Activated CD8-positive, alpha-beta memory T cell treated with anti-CD3 and anti-CD28 coated beads, Interleukin-2, amount 10 ng/mL, durations not matched to agents 7 days and 5 days (primary cell): Measurements from ENCODE around the gene ANKS1A. TPM values are rescaled to one million over a fixed set of nuclear protein-coding genes. Genes with fewer than 3 reads are reported as not detected.

Source experiments
- ATAC-seq: fragments of 150-1000 bp; cut with Tn5 transposase; one replicate; pipeline ENCODE4 v1.10.0; 2021; ENCODE audit warnings: moderate library complexity
- CTCF ChIA-PET: fragments of 350-600 bp; sonication (Branson Sonifier 250); formaldehyde crosslinking; loops from one replicate; lab custom pipeline; 2021; ENCODE audit warnings: antibody characterized with exemption; lab: Charles Lee
- DNase-seq: peaks from one replicate; pipeline ENCODE4 v3.0.0-alpha.2; 2020
- H3K27ac Mint-ChIP-seq: one replicate; pipeline ENCODE4 v1.8.0; 2021; ENCODE audit warnings: mild to moderate bottlenecking, mixed read lengths
- H3K27me3 Mint-ChIP-seq: one replicate; pipeline ENCODE4 v1.8.0; 2021; ENCODE audit warnings: mixed read lengths
- H3K36me3 Mint-ChIP-seq: one replicate; pipeline ENCODE4 v1.8.0; 2021; ENCODE audit warnings: mild to moderate bottlenecking, mixed read lengths
- H3K4me1 Mint-ChIP-seq: one replicate; pipeline ENCODE4 v1.8.0; 2021; ENCODE audit warnings: mixed read lengths
- H3K4me3 Mint-ChIP-seq: one replicate; pipeline ENCODE4 v1.8.0; 2021; ENCODE audit warnings: mild to moderate bottlenecking, moderate library complexity, mixed read lengths
- H3K9me3 Mint-ChIP-seq: one replicate; pipeline ENCODE4 v1.8.0; 2022; ENCODE audit warnings: low read depth, mixed read lengths
- total RNA-seq, 2 experiments: library from RNA; stranded (reverse); gene quantifications; one replicate each; pipeline ENCODE4 v1.2.3, GENCODE V29; 2021

The ANKS1A gene
- total RNA-seq, 2 experiments from 2014 or later = 8.3 to 9.6 TPM

DNA sequence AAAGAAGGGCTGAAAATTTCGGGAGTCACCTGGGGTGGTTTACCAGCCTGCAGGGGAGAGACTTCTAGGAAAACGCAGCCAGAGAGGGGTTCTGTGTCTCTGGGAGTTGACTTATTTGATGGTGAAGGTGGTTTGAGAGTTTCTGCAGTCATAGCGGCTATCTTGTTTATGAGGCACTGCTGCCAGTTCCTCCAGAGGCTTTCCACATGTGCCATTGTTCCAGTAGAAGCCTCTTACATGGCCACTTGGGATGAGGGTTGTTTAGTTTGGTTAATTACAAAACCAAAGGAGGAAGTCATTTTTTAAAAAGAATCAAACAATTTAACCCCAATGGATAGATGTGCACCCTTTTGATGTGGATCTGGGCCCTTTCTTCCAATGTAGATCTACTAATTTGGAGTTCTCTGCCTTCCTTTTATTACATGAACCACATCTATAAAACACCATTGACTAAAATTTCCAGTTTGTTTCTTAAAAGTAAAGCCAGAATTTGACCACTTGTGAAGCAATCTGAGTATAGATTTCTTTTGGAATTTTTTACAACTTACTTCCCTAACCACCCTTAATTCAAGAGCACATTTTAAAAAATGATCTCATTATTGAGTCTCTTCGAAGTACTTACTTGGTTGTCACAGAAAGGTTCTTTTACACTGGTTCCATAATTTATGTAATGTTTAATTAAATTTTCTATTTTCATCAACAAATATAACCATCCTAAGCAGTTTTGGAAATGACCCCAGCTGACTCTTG is 154.5 kb downstream of the ANKS1A start:
- no peaks in the 10 kb centered on the region for H3K36me3 Mint-ChIP-seq
- H3K27me3 Mint-ChIP-seq = no peaks in the 10 kb centered on the region
- DNase-seq (no peak), ATAC-seq (no peak)
- no peak overlapping the region for H3K27ac Mint-ChIP-seq
- no peaks in the 10 kb centered on the region for H3K9me3 Mint-ChIP-seq
- H3K4me3 Mint-ChIP-seq = no peak overlapping the region
- CTCF ChIA-PET = no interaction called here
- peaks cover 10% of the 10 kb centered on the region for H3K4me1 Mint-ChIP-seq

DNA sequence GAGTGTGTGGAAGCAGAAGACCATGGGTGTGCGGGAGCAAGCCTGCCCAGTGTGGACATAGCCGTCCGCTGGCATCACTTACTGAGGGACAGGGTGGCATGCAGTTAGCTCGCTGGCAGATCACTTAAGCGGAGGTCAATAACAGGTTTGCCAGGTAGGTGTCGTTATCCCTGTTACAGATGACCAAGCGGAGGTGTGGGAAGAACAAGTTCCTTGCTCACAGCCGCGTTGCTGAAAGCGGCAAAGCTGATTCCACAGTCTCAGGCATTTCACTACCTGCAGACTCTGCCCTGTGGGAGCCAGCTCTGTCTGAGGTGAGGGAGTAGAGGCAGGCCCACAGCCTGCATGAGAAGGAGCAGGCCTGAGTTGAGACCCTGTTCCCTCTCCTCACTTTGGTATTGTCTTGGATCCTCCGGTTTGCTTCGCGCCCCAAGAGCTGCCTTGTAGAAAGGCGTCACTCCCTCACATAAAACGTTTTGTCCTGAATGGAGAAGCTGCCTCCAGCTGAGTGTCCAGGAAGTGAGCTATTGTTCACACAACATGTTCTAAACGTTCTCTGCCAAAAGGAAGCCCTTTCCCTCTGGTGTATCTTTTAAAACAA is 155.2 kb downstream of the ANKS1A start:
- DNase-seq (no peak), ATAC-seq (no peak)
- Mint-ChIP-seq H3K27ac (no peak overlapping the region), H3K36me3 (no peaks in the 10 kb centered on the region), H3K4me1 (peaks cover 10% of the 10 kb centered on the region), H3K4me3 (no peak overlapping the region), H3K9me3 (no peaks in the 10 kb centered on the region), H3K27me3 (no peaks in the 10 kb centered on the region)
- CTCF ChIA-PET = no interaction called here

DNA sequence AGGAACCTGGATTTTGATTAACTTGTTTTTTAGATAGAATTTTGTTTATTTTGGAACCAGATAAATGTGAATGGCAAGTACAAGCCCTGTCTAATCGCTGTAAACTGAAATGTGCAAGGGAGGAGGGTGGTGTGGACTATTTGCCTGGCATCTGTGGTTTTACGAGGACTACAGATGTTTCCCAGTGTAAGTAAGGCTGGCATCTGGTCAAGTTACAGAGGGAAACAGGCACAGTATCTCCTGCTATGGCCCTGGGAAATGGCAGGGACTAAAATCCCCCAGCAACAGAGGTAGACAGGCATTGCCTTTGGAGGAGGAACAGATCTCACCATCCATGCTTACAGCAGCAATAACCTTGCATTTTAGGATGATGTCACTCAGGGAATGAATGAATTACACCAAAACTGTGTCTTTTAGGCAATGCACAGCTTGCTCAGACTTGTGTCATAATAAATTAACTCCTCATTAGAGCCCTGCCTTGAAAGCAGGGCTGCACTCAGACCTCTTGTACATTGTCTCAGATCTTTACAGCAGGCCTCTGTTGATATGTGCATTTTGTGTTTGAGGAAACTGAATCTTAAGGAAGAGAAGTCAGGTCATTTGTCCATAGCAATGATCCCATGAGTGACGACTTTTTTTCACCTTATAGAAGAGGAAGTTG is 155.8 kb downstream of the ANKS1A start:
- CTCF ChIA-PET = interaction anchor here (0.8 kb wide), 1 partner anchor 58 kb away, joined by 3 read pairs; no protein-coding TSS in a partner anchor

DNA sequence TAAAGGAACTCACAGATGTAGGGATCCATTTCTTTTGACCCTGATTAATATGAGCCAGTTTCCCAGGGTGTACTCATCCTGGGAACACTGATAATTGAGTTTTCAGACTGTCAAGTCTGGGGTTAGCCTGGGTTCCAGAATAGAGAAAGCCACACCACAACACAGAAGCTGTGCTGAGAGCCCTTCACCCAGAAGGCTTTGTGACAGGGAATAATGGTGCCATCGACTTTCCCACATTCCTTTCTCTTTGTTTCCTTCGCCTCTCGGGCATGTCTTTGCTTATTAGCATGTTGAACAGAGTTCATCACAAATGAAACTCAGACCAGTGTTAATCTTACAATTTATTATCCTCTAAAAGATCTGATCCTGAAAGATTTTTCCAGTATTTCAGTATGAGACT is 157.0 kb downstream of the ANKS1A start:
- H3K4me3 Mint-ChIP-seq = no peak overlapping the region
- H3K27me3 Mint-ChIP-seq = no peaks in the 10 kb centered on the region
- CTCF ChIA-PET = no interaction called here
- peaks cover 10% of the 10 kb centered on the region for H3K4me1 Mint-ChIP-seq
- no peak overlapping the region for H3K27ac Mint-ChIP-seq
- ATAC-seq (no peak), DNase-seq (no peak)
- H3K36me3 Mint-ChIP-seq = no peaks in the 10 kb centered on the region
- H3K9me3 Mint-ChIP-seq = no peaks in the 10 kb centered on the region

More for the DNA sequence above, 155.8 kb downstream of the ANKS1A start:
- ATAC-seq (no peak), DNase-seq (no peak)
- H3K4me1 Mint-ChIP-seq = peaks cover 10% of the 10 kb centered on the region
- no peaks in the 10 kb centered on the region for H3K36me3 Mint-ChIP-seq
- no peaks in the 10 kb centered on the region for H3K9me3 Mint-ChIP-seq
- no peaks in the 10 kb centered on the region for H3K27me3 Mint-ChIP-seq
- no peak overlapping the region for H3K27ac Mint-ChIP-seq
- H3K4me3 Mint-ChIP-seq = no peak overlapping the region

DNA sequence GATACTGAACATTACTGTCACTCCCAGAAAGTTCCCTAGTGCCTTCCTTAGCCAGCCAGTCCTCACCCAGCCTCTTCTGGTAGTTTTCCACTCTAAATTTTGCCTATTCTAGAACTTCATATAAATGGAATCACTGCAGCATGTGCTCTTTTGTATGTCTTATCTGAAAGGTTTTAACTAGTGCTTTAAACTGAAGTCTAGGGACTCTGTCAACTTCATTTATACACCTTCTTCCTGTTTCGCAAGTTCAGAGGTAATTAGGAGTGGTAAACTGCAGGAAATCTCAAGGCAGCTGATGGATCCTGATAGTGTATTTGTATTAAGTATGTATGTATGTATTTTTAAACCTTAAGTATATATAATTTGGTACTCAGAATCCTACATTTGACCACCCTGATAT is 157.8 kb downstream of the ANKS1A start:
- no peaks in the 10 kb centered on the region for H3K36me3 Mint-ChIP-seq
- H3K4me1 Mint-ChIP-seq = peaks cover 10% of the 10 kb centered on the region
- DNase-seq = no peak
- H3K4me3 Mint-ChIP-seq = no peak overlapping the region
- no peaks in the 10 kb centered on the region for H3K9me3 Mint-ChIP-seq
- no peaks in the 10 kb centered on the region for H3K27me3 Mint-ChIP-seq
- ATAC-seq = no peak
- CTCF ChIA-PET = no interaction called here
- H3K27ac Mint-ChIP-seq = no peak overlapping the region

DNA sequence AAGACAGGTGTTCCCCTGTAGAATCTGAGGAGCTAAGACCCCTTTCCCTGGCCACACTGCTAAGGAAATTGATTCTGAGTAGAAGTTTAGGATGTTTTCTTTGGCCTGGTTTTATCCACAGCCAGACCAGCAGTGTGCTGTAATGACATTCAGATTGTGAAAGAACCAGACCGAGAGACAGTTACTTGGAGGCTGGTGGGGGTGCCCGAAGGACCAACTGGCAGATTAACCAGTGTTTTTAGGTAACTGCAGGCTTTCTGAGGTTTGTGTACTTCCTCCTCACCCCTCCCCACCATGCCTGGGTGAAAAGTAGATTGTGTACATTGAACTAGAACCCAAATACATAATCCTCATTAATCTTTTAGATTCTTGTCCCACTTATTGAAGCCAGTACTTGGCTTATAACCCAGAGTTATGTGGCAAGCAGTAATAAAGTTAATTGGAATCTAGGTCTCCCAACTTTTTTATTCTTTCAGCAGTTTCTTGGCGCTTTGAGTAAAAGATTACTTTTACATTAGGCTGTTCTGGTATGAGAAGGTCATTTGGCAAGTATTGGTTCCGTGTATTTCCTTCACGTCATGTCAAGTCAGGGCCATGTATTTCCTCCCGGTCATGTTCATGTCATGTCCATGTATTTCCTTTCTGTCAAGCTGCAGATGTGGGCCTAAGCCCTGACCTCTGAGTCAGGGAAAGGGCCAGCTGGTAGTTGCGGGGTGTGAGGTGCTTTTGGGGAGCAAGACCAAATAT is 158.4 kb downstream of the ANKS1A start:
- ATAC-seq = no peak
- DNase-seq = no peak
- Mint-ChIP-seq H3K4me1 (peaks cover 10% of the 10 kb centered on the region), H3K27ac (no peak overlapping the region), H3K27me3 (no peaks in the 10 kb centered on the region), H3K4me3 (no peak overlapping the region), H3K9me3 (no peaks in the 10 kb centered on the region), H3K36me3 (no peaks in the 10 kb centered on the region)
- CTCF ChIA-PET = no interaction called here

DNA sequence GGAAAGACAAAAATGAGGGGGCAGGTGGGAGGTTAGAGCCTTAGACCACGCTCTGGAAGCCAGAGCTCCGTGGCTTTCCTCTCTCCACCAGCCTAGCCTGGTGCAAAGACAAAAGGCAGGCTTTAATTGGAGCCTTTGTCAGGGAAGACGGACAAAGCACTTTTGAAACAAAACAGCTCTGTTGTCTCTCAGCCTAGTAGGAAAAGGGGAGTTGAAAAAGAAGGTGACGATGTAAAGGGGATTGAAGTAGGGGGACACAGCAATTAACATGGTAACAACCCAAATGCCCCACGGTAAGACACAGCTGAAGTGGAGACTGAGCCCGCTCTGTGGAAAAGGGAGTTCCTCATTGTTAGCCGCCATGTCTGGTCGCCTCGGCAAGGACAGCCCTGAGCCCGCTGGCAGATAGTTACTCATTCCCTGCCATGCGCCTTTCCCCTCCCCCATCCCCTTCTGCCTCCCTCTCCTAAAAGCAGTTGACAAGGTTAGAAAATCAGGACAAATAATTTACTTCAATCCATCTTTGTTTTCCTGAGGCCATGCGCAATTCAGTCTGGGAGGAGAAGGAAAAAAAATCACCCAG is 159.1 kb downstream of the ANKS1A start:
- H3K27ac Mint-ChIP-seq = no peak overlapping the region
- no peak for ATAC-seq
- no peak for DNase-seq
- H3K27me3 Mint-ChIP-seq = no peaks in the 10 kb centered on the region
- CTCF ChIA-PET = interaction anchor here (0.5 kb wide), 1 partner anchor 553 kb away, joined by 3 read pairs; no protein-coding TSS in a partner anchor
- H3K9me3 Mint-ChIP-seq = no peaks in the 10 kb centered on the region
- no peaks in the 10 kb centered on the region for H3K36me3 Mint-ChIP-seq
- H3K4me1 Mint-ChIP-seq = peaks cover 10% of the 10 kb centered on the region
- no peak overlapping the region for H3K4me3 Mint-ChIP-seq

DNA sequence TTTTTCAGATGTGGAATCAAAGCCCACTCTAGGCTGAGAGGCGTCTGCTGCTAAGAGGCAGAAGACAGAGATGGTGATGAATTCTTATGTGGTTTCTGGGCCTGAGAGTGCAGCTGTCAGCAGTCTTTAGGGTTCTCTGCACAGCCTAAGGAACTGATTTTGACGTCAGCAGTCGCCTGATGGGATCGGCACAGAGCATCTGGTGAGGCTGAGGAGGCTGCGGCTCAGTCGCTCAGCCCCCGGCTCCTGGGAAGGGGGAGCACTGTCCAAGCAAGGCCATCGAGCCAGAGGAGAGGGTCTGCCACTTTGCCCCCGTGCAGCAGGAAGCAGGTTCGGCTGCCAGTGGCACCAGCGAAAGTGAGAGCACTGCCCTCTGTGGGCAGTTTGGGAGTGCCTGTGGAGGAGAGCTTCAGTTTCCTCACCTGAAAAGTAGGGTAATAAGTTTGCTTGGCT is 159.6 kb downstream of the ANKS1A start:
- Mint-ChIP-seq H3K4me3 (no peak overlapping the region), H3K9me3 (no peaks in the 10 kb centered on the region), H3K27me3 (no peaks in the 10 kb centered on the region), H3K36me3 (no peaks in the 10 kb centered on the region), H3K4me1 (peaks cover 10% of the 10 kb centered on the region), H3K27ac (no peak overlapping the region)
- CTCF ChIA-PET = no interaction called here
- DNase-seq (no peak), ATAC-seq (peak; percentile 23)

DNA sequence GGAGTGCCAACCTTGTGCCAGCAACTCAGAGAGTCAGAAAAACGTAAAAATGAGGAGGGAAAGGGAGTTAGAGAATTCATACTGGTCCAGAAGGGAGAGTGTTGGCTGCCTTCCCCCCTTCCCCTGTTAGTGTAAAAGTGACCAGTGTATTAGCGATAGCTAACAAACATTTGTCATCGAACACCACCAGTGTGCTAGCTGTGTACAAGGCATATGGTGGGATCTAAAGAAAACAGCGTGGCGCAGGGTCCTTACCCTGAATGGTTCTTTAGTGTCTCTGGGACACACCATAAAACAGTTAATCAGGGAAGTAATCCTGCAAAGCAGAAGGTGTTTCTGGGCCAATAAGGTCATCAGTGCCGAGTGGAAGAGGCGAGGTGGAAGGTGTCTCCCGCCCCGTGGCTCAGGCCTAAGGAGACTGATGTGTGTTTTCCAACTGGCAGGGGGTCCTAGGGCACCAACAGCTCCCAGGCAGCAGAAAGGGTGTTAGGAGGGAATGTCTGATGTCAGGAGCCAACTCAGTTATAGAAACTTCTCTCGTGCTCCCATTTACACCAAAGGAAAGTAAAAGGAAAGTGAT is 160.2 kb downstream of the ANKS1A start:
- no peaks in the 10 kb centered on the region for H3K27me3 Mint-ChIP-seq
- no peaks in the 10 kb centered on the region for H3K36me3 Mint-ChIP-seq

DNA sequence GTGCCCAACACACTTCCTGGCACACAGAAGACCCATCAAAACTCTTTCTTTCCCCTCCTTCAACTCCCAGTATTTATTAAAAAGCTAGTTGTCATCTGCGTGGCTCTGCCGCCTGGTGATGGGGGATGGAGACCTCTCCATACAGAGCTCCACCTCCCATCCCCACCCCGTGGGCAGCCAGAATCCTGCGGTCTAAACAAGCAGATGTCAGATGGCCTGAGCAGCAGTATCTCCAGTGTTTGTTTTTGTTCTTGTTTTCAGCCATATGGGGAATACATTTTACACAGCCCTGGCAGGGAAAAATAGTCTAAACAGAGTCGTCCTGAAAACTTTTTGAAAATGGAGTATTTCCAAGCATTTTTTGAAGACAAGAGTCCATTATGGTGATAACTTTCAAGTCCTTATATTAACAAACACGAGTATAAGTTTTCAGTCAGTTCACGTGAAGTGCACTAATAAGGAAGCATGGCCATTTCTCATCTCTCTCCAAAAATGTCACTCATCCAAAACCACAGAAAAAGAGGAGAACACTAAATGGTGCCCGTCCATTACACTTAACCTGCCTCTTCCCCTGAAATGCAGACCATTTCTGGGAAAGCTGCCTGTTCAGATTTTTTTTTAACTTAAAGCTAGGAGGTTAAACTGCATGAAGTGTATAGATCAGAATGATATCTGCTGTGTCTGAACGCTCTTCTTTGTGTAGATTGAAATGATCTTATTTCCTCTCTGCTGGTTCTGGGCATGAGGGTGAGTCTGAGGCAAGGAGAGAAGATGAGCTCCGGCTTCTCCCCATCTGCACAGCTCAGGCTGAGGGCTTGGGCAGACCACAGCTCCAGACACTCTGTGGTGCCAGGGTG is 161.1 kb downstream of the ANKS1A start:
- Mint-ChIP-seq H3K36me3 (no peaks in the 10 kb centered on the region), H3K27ac (no peak overlapping the region), H3K4me1 (peaks cover 10% of the 10 kb centered on the region), H3K9me3 (no peaks in the 10 kb centered on the region), H3K4me3 (no peak overlapping the region), H3K27me3 (no peaks in the 10 kb centered on the region)
- DNase-seq (no peak), ATAC-seq (no peak)
- CTCF ChIA-PET = no interaction called here

More for the DNA sequence above, 160.2 kb downstream of the ANKS1A start:
- Mint-ChIP-seq H3K4me1 (peaks cover 10% of the 10 kb centered on the region), H3K9me3 (no peaks in the 10 kb centered on the region), H3K27ac (no peak overlapping the region), H3K4me3 (no peak overlapping the region)
- CTCF ChIA-PET = no interaction called here
- DNase-seq = no peak
- ATAC-seq = no peak

DNA sequence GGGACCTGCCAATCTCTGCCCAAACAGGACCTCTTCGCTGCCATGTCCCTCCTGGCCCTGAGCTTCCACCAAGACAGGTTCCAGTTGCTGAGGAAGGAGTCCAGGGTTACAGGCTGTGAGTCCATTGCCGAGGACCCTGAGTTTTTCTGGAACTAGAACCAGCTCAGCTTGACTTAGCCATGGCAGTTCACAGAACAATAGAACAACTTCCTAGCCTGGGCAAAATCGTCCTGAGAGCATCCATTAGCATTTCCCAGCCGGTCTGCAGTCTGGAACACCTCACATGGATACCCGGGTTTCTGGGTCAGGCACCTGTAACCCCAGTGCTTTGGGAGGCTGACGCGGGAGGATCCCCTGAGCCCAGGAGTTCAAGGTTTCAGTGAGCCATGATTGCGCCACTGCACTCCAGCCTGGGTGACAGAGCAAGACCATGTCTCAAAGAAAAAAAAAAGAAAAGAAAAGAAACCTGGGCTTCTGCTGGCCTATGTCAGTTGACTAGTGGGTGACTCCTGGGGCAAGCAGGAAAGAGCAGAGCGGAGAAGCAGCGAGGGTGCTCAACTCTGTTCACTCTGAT is 161.8 kb downstream of the ANKS1A start:
- Mint-ChIP-seq H3K4me3 (no peak overlapping the region), H3K27me3 (no peaks in the 10 kb centered on the region), H3K9me3 (no peaks in the 10 kb centered on the region), H3K4me1 (peaks cover 10% of the 10 kb centered on the region), H3K27ac (no peak overlapping the region), H3K36me3 (no peaks in the 10 kb centered on the region)
- DNase-seq = no peak
- CTCF ChIA-PET = no interaction called here
- ATAC-seq = no peak

DNA sequence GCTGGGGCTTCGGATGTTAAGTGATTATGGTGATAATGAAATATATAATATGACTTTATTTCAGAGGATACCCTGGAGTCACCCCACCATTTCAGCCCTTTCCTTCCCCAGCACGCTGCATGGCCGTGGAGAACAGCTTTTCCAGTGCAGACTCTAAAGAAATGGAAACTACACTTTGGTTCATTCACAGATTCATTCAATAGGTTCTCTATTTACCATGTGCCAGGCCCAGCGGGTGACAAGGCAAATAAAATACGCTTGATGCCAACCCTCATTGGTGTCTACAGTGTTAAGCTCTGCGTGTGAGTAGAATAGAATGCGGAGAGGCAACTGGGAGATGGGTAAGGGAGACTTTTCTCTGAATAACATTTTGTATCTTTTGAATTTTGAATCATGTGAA is 162.3 kb downstream of the ANKS1A start:
- no peak for DNase-seq
- no peak for ATAC-seq
- H3K4me1 Mint-ChIP-seq = peaks cover 10% of the 10 kb centered on the region
- CTCF ChIA-PET = interaction anchor here (0.5 kb wide), 1 partner anchor 41 kb away, joined by 4 read pairs; no protein-coding TSS in a partner anchor
- H3K9me3 Mint-ChIP-seq = no peaks in the 10 kb centered on the region
- H3K27me3 Mint-ChIP-seq = no peaks in the 10 kb centered on the region
- no peak overlapping the region for H3K27ac Mint-ChIP-seq
- no peak overlapping the region for H3K4me3 Mint-ChIP-seq
- no peaks in the 10 kb centered on the region for H3K36me3 Mint-ChIP-seq
